ENCODE measurements around the gene AFTPH. TPM values are rescaled to one million over a fixed set of nuclear protein-coding genes. Genes with fewer than 3 reads are reported as not detected.

Gene AFTPH
- polyA plus RNA-seq, 1 of the 3 experiments (the other 2 are of a cell fraction) = 7.4 TPM

- Histone ChIP-seq H3K27me3 (ENCODE audit: insufficient read depth) (no peaks in the 10 kb centered on the region), H2AFZ (ENCODE audit: low read depth) (no peak overlapping the region), H3K4me3 (ENCODE audit: low read depth in 2 of 2, low read length in 1 of 2) (no peak overlapping the region), H3K9ac (no peak overlapping the region), H3K4me1 (ENCODE audit: control insufficient read depth in 1 of 2, insufficient read depth in 2 of 2, low read depth in 1 of 2, low read length in 1 of 2) (peaks cover 2 to 4% of the 10 kb centered on the region in 2 experiments; a peak in 2 of 4 replicates), H4K20me1 (ENCODE audit: insufficient read depth) (no peaks in the 10 kb centered on the region), H3F3A (replicated peaks; ENCODE audit: insufficient read depth) (peaks cover 8% of the 10 kb centered on the region), H3K9me3 (no peaks in the 10 kb centered on the region), H3K79me2 (ENCODE audit: insufficient read depth) (no peaks in the 10 kb centered on the region), H3K27ac (ENCODE audit: low read depth in 2 of 2, low read length in 1 of 2) (no peak overlapping the region), H3K4me2 (no peak overlapping the region), H3K9me2 (no peaks in the 10 kb centered on the region), H3K36me3 (replicated peaks in 1 of 2; ENCODE audit: control insufficient read depth in 1 of 2, insufficient read depth in 2 of 2, low read length in 1 of 2) (peaks cover 40 to 59% of the 10 kb centered on the region in 2 experiments)
- peak; percentile 86 for TF ChIP-seq RAD21 (IDR thresholded peaks at IDR 0.05; ENCODE audit: low read length)
- TF ChIP-seq RXRA (IDR thresholded peaks at IDR 0.05; ENCODE audit: borderline replicate concordance, low read depth) = no peak
- TF ChIP-seq TAF1 (IDR thresholded peaks at IDR 0.05; ENCODE audit: borderline replicate concordance, low read depth, low read length) = no peak
- TF ChIP-seq FOSL2 (IDR thresholded peaks at IDR 0.05; ENCODE audit: borderline replicate concordance, low read depth) = peak; percentile 14; the same call in 1 of the 2 replicates
- TF ChIP-seq SMC3 (IDR thresholded peaks at IDR 0.05; ENCODE audit: low read depth, low read length) = peak; percentile 71
- no peak for TF ChIP-seq GABPA (IDR thresholded peaks at IDR 0.05; ENCODE audit: low read depth)
- TF ChIP-seq CTCF (IDR thresholded peaks at IDR 0.05) = peak; percentile 76
- no peak for DNase-seq
- 67% methylated on average over 6 of the region's 6 CpGs for WGBS (ENCODE audit: low lambda C conversion rate)
- ChIA-PET POLR2A (no interaction called here), CTCF (interaction anchor here (0.6 to 3.7 kb wide), 54 partner anchors 9 to 677 kb away, joined by 3 to 31 read pairs (median 4); partner anchors contain the start of genes AFTPH and SERTAD2)
These were observed 62.9 kb downstream of the AFTPH start for GRCh38 chr2:64586883-64587481.

GRCh38 chr2:64587561-64587960, 63.4 kb downstream of the AFTPH start:
- ChIA-PET CTCF (interaction anchor here (0.6 to 3.7 kb wide), 47 partner anchors 8 to 676 kb away, joined by 3 to 31 read pairs (median 5); partner anchors contain the start of genes AFTPH and SERTAD2), POLR2A (no interaction called here)
- peaks cover 43 to 59% of the 10 kb centered on the region in 2 experiments for H3K36me3 ChIP-seq (replicated peaks in 1 of 2; ENCODE audit: control insufficient read depth in 1 of 2, insufficient read depth in 2 of 2, low read length in 1 of 2)
- peaks cover 10% of the 10 kb centered on the region for H3F3A ChIP-seq (replicated peaks; ENCODE audit: insufficient read depth)
- no peak overlapping the region for H2AFZ ChIP-seq (ENCODE audit: low read depth)
- H4K20me1 ChIP-seq (ENCODE audit: insufficient read depth) = no peaks in the 10 kb centered on the region
- no peak for DNase-seq
- no peak overlapping the region for H3K4me2 ChIP-seq
- no peaks in the 10 kb centered on the region for H3K9me3 ChIP-seq
- no peaks in the 10 kb centered on the region for H3K27me3 ChIP-seq (ENCODE audit: insufficient read depth)
- H3K9me2 ChIP-seq = no peaks in the 10 kb centered on the region
- H3K4me1 ChIP-seq (ENCODE audit: control insufficient read depth in 1 of 2, insufficient read depth in 2 of 2, low read depth in 1 of 2, low read length in 1 of 2) = peaks cover 0 to 7% of the 10 kb centered on the region in 2 experiments; a peak in 1 of 4 replicates
- no peak overlapping the region for H3K9ac ChIP-seq
- no peak overlapping the region for H3K27ac ChIP-seq (ENCODE audit: low read depth in 2 of 2, low read length in 1 of 2)
- no peaks in the 10 kb centered on the region for H3K79me2 ChIP-seq (ENCODE audit: insufficient read depth)
- no peak overlapping the region for H3K4me3 ChIP-seq (ENCODE audit: low read depth in 2 of 2, low read length in 1 of 2)
- TF ChIP-seq PBX3 (IDR thresholded peaks at IDR 0.05) = no peak
- TF ChIP-seq EZH2phosphoT487 (IDR thresholded peaks at IDR 0.05; ENCODE audit: borderline replicate concordance, low read depth) = no peak
- no peak for TF ChIP-seq MXI1 (IDR thresholded peaks at IDR 0.05; ENCODE audit: low read depth, low read length)
- no peak for TF ChIP-seq POLR2AphosphoS5 (IDR thresholded peaks at IDR 0.05; ENCODE audit: low read depth, low read length)
- TF ChIP-seq FOSL2 (IDR thresholded peaks at IDR 0.05; ENCODE audit: borderline replicate concordance, low read depth) = no peak
- TF ChIP-seq REST (IDR thresholded peaks at IDR 0.05; ENCODE audit: low read depth, low read length) = no peak
- no peak for TF ChIP-seq CTCF (IDR thresholded peaks at IDR 0.05)
- TF ChIP-seq MAX (IDR thresholded peaks at IDR 0.05; ENCODE audit: low read depth) = no peak
- no peak for TF ChIP-seq RXRA (IDR thresholded peaks at IDR 0.05; ENCODE audit: borderline replicate concordance, low read depth)
- TF ChIP-seq USF1 (IDR thresholded peaks at IDR 0.05; ENCODE audit: borderline replicate concordance, low read depth) = no peak
- no peak for TF ChIP-seq JUND (IDR thresholded peaks at IDR 0.05)
- TF ChIP-seq SMC3 (IDR thresholded peaks at IDR 0.05; ENCODE audit: low read depth, low read length) = no peak
- no peak for TF ChIP-seq FOXM1 (IDR thresholded peaks at IDR 0.05; ENCODE audit: low read depth)
